Natural killer cell (primary cell): ENCODE results near the gene FBP2. TPM values are rescaled to one million over a fixed set of nuclear protein-coding genes. Genes with fewer than 3 reads are reported as not detected.

ENCODE experiments used
- ATAC-seq, 3 donors: fragments of 150-1000 bp in 2 of 3; fragments of 200-7000 bp in 1 of 3; cut with Tn5 transposase; 1 replicate in 1 of 3; 2 replicates in 2 of 3; pipeline ENCODE4 v1.10.0; 2021; ENCODE audit warnings: mild to moderate bottlenecking in 2 of 3, moderate library complexity in 2 of 3
- DNase-seq, 2 donors: peaks; one replicate each; pipeline versions ENCODE4 v3.0.0 to v3.0.0-alpha.2; 2013 to 2021; ENCODE audit warnings: mixed read lengths in 1 of 2
- H3K27ac ChIP-seq: one replicate; pipeline ENCODE4 v1.5.1; 2013; ENCODE audit warnings: mild to moderate bottlenecking, low read length
- H3K27me3 ChIP-seq: one replicate; pipeline ENCODE4 v1.6.1; 2013; ENCODE audit warnings: low read length; ENCODE audit not compliant: control insufficient read depth, insufficient read depth
- H3K36me3 ChIP-seq: one replicate; pipeline ENCODE4 v1.6.1; 2013; ENCODE audit warnings: low read length; ENCODE audit not compliant: control insufficient read depth, insufficient read depth
- H3K4me1 ChIP-seq: one replicate; pipeline ENCODE4 v1.6.1; 2013; ENCODE audit warnings: low read length; ENCODE audit not compliant: control insufficient read depth, insufficient read depth
- H3K4me3 ChIP-seq: one replicate; pipeline ENCODE4 v1.5.1; 2013; ENCODE audit warnings: low read length
- H3K9me3 ChIP-seq: one replicate; pipeline ENCODE4 v1.6.1; 2013; ENCODE audit warnings: low read length; ENCODE audit not compliant: control insufficient read depth, insufficient read depth
- H3K27ac Mint-ChIP-seq, 2 donors: one replicate each; pipeline ENCODE4 v1.8.0; 2022; ENCODE audit warnings: mild to moderate bottlenecking in 2 of 2, mixed read lengths in 2 of 2, moderate library complexity in 1 of 2
- H3K27me3 Mint-ChIP-seq, 2 donors: one replicate each; pipeline ENCODE4 v1.8.0; 2022; ENCODE audit warnings: low read depth in 2 of 2, mixed read lengths in 2 of 2
- H3K36me3 Mint-ChIP-seq: one replicate; pipeline ENCODE4 v1.8.0; 2022; ENCODE audit warnings: mixed read lengths
- H3K4me1 Mint-ChIP-seq, 2 donors: one replicate each; pipeline ENCODE4 v1.8.0; 2022; ENCODE audit warnings: mixed read lengths in 2 of 2
- H3K4me3 Mint-ChIP-seq: one replicate; pipeline ENCODE4 v1.8.0; 2022; ENCODE audit warnings: mild to moderate bottlenecking, moderate library complexity, mixed read lengths
- H3K9me3 Mint-ChIP-seq, 2 donors: one replicate each; pipeline ENCODE4 v1.8.0; 2022; ENCODE audit warnings: mixed read lengths in 2 of 2
- CTCF ChIP-seq: fragments of 200-600 bp; IDR thresholded peaks from one replicate; pipeline ENCODE4 v1.8.0; 2022; ENCODE audit warnings: antibody characterized with exemption
- WGBS: methylation state at CpG from one replicate; pipeline ENCODE4 v1.1.7; 2013; ENCODE audit warnings: missing lambda C conversion rate; ENCODE audit not compliant: insufficient coverage; 5-methylcytosine and 5-hydroxymethylcytosine counted together
- intact Hi-C: fragments of 100-400 bp; cut with micrococcal nuclease; formaldehyde crosslinking; loops from one replicate; pipeline ENCODE4 v1.14.2; 2022
- total RNA-seq, 4 donors: library from RNA; stranded (reverse); fragments of 120-200 nt in 1 of 4; gene quantifications; one replicate each; pipeline versions ENCODE4 v1.2.3 to v1.2.4, GENCODE V29; 2013 to 2022

Gene FBP2
- total RNA-seq, 3 donors from 2014 or later (not counting 1 experiment from before 2014, with no cell fraction given): not detected

- Mint-ChIP-seq H3K4me3 (no peak overlapping the region), H3K9me3 (no peaks in the 10 kb centered on the region), H3K27me3 (peaks cover 7 to 10% of the 10 kb centered on the region in 2 donors), H3K27ac (no peak overlapping the region), H3K4me1 (no peaks in the 10 kb centered on the region), H3K36me3 (no peaks in the 10 kb centered on the region)
- 86% methylated on average over 3 of the region's 4 CpGs for WGBS
- no peak for ATAC-seq
- no peak for DNase-seq
- no peak for TF ChIP-seq CTCF
- H3K4me3 ChIP-seq: no peak overlapping the region
- intact Hi-C loops: no loop called here
- H3K27ac ChIP-seq: no peak overlapping the region
- H3K27me3 ChIP-seq: no peaks in the 10 kb centered on the region
- no peaks in the 10 kb centered on the region for H3K9me3 ChIP-seq
- no peaks in the 10 kb centered on the region for H3K4me1 ChIP-seq
- no peaks in the 10 kb centered on the region for H3K36me3 ChIP-seq
Observed at GRCh38 chr9:94534901-94535300, 58.7 kb downstream of the FBP2 start.

GRCh38 chr9:94533601-94534000 is 60.0 kb downstream of the FBP2 start:
- Histone ChIP-seq H3K4me1 (no peaks in the 10 kb centered on the region), H3K4me3 (no peak overlapping the region), H3K9me3 (no peaks in the 10 kb centered on the region), H3K27ac (no peak overlapping the region), H3K36me3 (no peaks in the 10 kb centered on the region), H3K27me3 (no peaks in the 10 kb centered on the region)
- no peaks in the 10 kb centered on the region for H3K4me1 Mint-ChIP-seq
- no peak overlapping the region for H3K27ac Mint-ChIP-seq
- no peaks in the 10 kb centered on the region for H3K36me3 Mint-ChIP-seq
- ATAC-seq (no peak), DNase-seq (no peak)
- intact Hi-C loops: no loop called here
- peaks cover 6 to 7% of the 10 kb centered on the region in 2 donors for H3K27me3 Mint-ChIP-seq
- TF ChIP-seq CTCF: no peak
- WGBS: 92% methylated on average over 8 of the region's 10 CpGs
- H3K9me3 Mint-ChIP-seq: no peaks in the 10 kb centered on the region
- H3K4me3 Mint-ChIP-seq: no peak overlapping the region

- no peak overlapping the region for H3K27ac ChIP-seq
- H3K27me3 ChIP-seq: no peaks in the 10 kb centered on the region
- Mint-ChIP-seq H3K4me1 (no peaks in the 10 kb centered on the region), H3K27me3 (peaks cover 6 to 7% of the 10 kb centered on the region in 2 donors), H3K27ac (no peak overlapping the region), H3K9me3 (no peaks in the 10 kb centered on the region), H3K36me3 (no peaks in the 10 kb centered on the region), H3K4me3 (no peak overlapping the region)
- no peak for ATAC-seq
- WGBS: 83% methylated on average over 1 of the region's 1 CpG
- H3K9me3 ChIP-seq: no peaks in the 10 kb centered on the region
- no peak for DNase-seq
- H3K4me3 ChIP-seq: no peak overlapping the region
- intact Hi-C loops: no loop called here
- no peak for TF ChIP-seq CTCF
- H3K36me3 ChIP-seq: no peaks in the 10 kb centered on the region
- no peaks in the 10 kb centered on the region for H3K4me1 ChIP-seq
Observed at GRCh38 chr9:94533155-94533554, 60.5 kb downstream of the FBP2 start.

- no peak for DNase-seq
Observed at GRCh38 chr9:94528886-94529285, 64.7 kb downstream of the FBP2 start.

More at GRCh38 chr9:94528886-94529285, 64.7 kb downstream of the FBP2 start:
- no peak overlapping the region for H3K27ac ChIP-seq
- intact Hi-C loops: no loop called here
- H3K27me3 Mint-ChIP-seq: peaks cover 3 to 14% of the 10 kb centered on the region in 2 donors
- no peak for ATAC-seq
- H3K36me3 ChIP-seq: no peaks in the 10 kb centered on the region
- no peak for TF ChIP-seq CTCF
- H3K4me1 ChIP-seq: no peaks in the 10 kb centered on the region
- no peaks in the 10 kb centered on the region for H3K36me3 Mint-ChIP-seq
- WGBS: 91% methylated on average over 3 of the region's 4 CpGs
- no peak overlapping the region for H3K4me3 ChIP-seq
- no peak overlapping the region for H3K4me3 Mint-ChIP-seq
- no peaks in the 10 kb centered on the region for H3K4me1 Mint-ChIP-seq
- H3K9me3 Mint-ChIP-seq: no peaks in the 10 kb centered on the region
- H3K27me3 ChIP-seq: no peaks in the 10 kb centered on the region
- no peaks in the 10 kb centered on the region for H3K9me3 ChIP-seq
- no peak overlapping the region for H3K27ac Mint-ChIP-seq
